Anterior cingulate cortex (tissue), 58 donors: Measurements from ENCODE around the gene DNAJB2.
"Not testable (repeated sequence)": the region's sequence is repeated elsewhere in the genome, so short reads cannot be mapped to it uniquely, and the experiment has no call there.

ENCODE experiments used
- DNase-seq, 58 donors: peaks; one replicate each; lab custom pipeline; 2025; lab: John Stamatoyannopoulos, UW

DNAJB2 gene

DNA sequence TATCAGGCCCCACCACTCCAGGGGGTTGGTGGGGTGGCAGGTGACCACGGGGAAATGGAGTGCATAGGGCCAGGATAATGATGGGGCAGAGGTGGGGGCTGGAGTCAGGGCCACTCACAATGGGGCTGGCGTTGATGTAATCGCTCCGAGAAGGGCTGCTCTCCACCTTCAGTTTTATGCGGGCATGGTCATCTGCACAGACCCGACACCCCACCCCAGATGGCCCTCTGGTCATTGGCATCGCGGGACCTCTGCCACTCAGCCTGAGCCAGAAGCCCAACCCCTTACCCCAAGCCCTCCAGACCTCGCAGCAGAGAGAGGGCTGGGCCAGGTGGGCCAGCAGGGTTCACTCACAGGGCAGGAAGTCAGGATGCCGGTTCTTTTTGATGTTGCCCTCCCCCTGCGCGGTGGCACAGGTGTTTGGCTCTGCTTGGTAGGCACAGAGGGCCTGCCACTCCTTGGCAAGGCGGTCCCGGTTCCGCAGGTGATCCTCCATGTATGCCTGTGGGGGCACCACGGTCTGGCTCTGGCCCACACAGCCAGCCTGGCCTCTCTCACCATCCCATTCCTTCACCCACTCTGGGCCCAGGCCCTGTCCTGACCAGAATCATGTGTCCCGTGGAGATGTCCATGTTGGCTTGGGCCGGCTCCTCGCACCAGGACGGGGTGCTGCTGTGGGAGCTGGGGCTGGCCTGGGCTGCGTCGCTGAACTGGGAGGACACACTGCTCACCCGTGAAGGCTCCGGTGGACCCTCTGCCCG lies 17.6 kb downstream of the DNAJB2 start:
- DNase-seq = no peak

- DNase-seq = no peak
These were observed 18.7 kb downstream of the DNAJB2 start for GRCh38 chr2:219297766-219298456.

DNA sequence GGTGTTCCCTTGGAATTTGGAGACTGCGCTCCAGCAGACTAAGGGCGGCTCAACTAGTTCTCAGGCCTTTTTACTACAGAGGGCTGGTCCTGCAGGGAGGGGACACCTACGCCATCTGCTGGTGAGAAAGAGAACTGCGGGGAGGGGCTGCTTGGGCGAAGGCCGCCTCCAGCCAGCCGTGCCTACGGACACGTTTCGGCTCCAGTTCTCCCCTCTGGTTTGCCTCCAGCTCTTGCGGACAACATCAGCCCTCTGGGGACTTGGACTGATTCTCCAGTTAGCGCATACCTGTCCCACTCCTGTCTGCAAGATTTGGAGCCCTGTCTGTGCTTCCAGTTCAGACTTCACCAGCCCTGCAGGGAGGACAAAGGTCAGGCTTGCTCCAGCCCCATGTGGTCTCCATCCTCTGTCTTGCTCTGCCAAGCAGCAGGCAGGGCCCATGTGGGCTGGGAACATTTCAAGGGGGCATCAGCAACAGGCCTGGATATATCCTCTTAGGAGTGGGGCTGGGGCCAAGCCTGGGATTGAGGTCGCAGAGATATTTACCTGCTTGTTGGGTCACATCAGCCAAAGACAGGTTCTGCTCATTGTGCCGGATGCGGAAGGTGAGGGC lies 19.7 kb downstream of the DNAJB2 start:
- DNase-seq = peak in 54 of 58 donors; percentile 30 to 92 (median 76)

GRCh38 chr2:219299372-219299760 lies 20.2 kb downstream of the DNAJB2 start:
- DNase-seq = no peak

DNA sequence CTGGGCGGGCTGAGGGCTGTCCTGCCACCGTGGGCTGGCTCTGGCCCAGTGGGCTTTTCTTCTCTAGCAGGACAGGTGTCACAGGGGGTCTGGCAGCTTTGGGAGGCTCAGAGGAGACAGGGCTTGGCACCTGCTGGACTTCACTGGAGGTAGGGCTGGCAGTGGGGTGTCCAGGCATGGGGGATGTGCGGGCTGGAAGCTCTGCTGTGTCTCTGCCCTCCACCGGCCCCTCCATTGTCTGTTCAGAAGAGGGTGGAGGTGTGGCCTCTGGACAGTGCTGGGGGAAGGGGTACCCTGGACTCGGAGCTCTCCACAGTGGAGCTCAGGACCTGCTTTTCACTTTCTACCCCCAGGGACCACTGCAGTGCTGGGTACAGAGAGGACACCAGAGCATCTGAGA lies 20.9 kb downstream of the DNAJB2 start:
- no peak for DNase-seq

- no peak for DNase-seq
These were observed 23.3 kb downstream of the DNAJB2 start for GRCh38 chr2:219302412-219302968.

GRCh38 chr2:219304223-219304622 lies 25.1 kb downstream of the DNAJB2 start:
- DNase-seq = no peak

GRCh38 chr2:219306047-219306446 lies 26.9 kb downstream of the DNAJB2 start:
- no peak for DNase-seq

GRCh38 chr2:219308142-219309101 lies 29.3 kb downstream of the DNAJB2 start:
- peak in 25 of 58 donors; percentile 26 to 66 (median 35) for DNase-seq

DNA sequence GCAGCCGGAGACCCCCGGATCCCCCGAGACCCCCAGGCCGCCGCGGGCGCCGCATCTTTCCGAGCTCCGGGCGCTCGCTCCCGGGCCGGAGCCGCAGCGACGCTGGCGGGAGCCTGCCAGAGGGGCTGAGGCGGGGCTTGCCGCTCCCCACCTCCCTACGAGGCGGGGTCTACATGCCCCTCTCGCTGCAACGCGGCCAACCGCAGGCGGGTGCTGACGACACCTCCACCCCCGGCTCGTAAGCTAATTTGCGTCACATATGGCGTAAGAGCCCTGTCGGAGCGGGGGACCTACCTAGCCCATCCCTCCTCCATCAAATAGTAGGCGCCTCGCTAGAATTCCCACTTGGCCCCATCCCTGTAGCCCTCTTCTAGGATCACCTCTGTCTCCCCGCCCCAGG lies 30.1 kb downstream of the DNAJB2 start, which contains the start of gene PTPRN:
Gene PTPRN, minus strand, starts transcription at position 124 of the 400 bp plus-strand sequence. Its CDS starts 69 bp downstream, at position 55.
- DNase-seq = peak in 38 of 58 donors; percentile 15 to 88 (median 65)

- not testable (repeated sequence) for DNase-seq
These were observed 33.6 kb downstream of the DNAJB2 start for GRCh38 chr2:219312683-219313263.

DNA sequence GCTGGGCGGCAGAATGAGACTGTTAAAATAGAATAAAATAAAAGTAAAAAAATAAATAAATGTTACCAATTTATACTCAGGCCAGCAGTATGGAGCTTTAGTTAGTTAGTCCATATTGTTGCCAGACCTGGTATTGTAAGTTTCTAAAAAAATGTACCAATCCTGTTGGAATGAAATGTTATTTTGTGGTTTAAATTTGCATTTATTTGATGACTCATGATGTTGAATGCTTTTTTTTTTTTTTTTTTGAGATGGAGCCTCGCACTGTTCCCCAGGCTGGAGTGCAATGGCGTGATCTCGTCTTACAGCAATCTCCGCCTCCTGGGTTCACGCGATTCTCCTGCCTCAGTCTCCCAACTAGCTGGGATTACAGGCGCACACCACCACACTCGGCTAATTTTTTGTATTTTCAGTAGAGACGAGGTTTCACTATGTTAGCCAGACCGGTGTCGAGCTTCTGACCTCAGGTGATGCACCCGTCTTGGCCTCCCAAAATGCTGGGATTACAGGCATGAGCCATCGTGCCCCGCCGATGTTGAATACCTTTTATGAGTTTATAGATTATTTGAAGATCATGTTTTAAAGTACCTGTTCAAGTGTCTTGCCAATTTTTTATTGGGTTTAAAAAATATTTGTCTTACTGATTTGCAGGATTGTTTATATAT lies 35.8 kb downstream of the DNAJB2 start:
- no peak for DNase-seq

DNA sequence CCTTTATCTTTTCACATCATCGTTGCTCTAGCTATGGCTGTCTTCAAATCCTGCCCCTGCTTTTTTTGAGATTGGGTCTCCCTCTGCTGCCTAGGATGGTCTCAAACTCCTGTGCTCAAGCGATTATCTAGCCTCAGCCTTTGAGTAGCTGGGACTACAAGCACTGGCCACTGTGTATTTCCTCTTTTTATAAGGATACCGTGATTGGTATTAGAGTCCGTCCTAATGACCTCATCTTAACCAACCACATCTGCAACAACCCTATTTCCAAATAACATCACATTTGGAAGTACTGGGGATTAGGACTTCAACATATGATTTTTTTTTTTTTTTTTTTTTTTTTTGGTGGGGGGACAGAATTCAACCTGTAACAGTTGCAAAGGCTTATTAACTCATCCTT lies 44.3 kb downstream of the DNAJB2 start:
- DNase-seq = no peak

- DNase-seq = no peak
These were observed 46.0 kb downstream of the DNAJB2 start for GRCh38 chr2:219325136-219325535.

GRCh38 chr2:219325657-219326315 lies 46.6 kb downstream of the DNAJB2 start:
- DNase-seq = no peak

GRCh38 chr2:219327719-219328118 lies 48.6 kb downstream of the DNAJB2 start:
- DNase-seq = no peak

- peak in 13 of 58 donors; percentile 2 to 39 (median 11) for DNase-seq
These were observed 52.5 kb downstream of the DNAJB2 start for GRCh38 chr2:219331560-219332213.

DNA sequence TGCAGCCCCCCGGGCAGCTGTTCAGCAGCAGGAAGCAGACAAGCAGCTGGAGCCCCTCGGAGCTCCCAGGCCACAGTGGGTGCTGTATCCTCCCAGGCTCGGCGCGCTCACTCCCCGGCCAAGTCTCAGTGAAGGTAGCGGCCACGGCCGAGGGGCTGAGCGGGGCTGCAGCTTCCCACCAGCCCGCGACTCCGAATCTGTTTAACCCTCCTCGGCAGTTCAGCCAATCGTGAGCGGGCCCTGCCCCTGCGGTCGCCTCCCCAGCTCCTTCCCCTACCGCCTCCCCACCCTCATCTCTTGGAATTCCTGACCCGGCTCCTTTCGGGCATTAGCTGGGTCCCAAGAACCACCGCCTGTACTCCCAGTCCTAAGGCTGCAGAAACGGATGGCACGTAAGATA lies 53.4 kb downstream of the DNAJB2 start, which contains the start of gene RESP18:
Gene RESP18, minus strand, starts transcription at position 203 of the 400 bp plus-strand sequence.
- DNase-seq = no peak
